Type B pancreatic cell (in vitro differentiated cells): ENCODE data around the gene TPBGL. TPM values are rescaled to one million over a fixed set of nuclear protein-coding genes. Genes with fewer than 3 reads are reported as not detected.
A peak's percentile ranks its signal among the peaks of the same experiment; 100 is the strongest.

Source experiments
- DNase-seq: peaks from one replicate; pipeline ENCODE4 v3.0.0; 2021; ENCODE audit warnings: mixed read lengths; ENCODE audit not compliant: unreplicated experiment; ENCODE audit errors: extremely low spot score
- H3K27ac Mint-ChIP-seq: 2 replicates; pipeline ENCODE4 v1.8.0; 2021; ENCODE audit warnings: mild to moderate bottlenecking, mixed read lengths
- H3K27me3 Mint-ChIP-seq: 2 replicates; pipeline ENCODE4 v1.8.0; 2021; ENCODE audit warnings: mixed read lengths
- H3K36me3 Mint-ChIP-seq: 2 replicates; pipeline ENCODE4 v1.8.0; 2021; ENCODE audit warnings: mixed read lengths
- H3K4me1 Mint-ChIP-seq: one replicate; pipeline ENCODE4 v1.8.0; 2021; ENCODE audit warnings: mixed read lengths; ENCODE audit not compliant: unreplicated experiment
- H3K4me3 Mint-ChIP-seq: 2 replicates; pipeline ENCODE4 v1.8.0; 2021; ENCODE audit warnings: mild to moderate bottlenecking, mixed read lengths
- H3K9me3 Mint-ChIP-seq: 2 replicates; pipeline ENCODE4 v1.8.0; 2021; ENCODE audit warnings: mixed read lengths
- total RNA-seq: library from RNA; stranded (reverse); gene quantifications from 2 replicates; pipeline ENCODE4 v1.2.1, GENCODE V29; 2021; ENCODE audit warnings: low replicate concordance
- TF ChIP-seq, protein P1 (sequence below): fragments of 200-600 bp; sonication (generic); conservative IDR thresholded peaks from 2 replicates; pipeline ENCODE4 v1.5.0; 2021; ENCODE audit warnings: antibody characterized with exemption, mild to moderate bottlenecking

The TPBGL gene
- total RNA-seq, 1 donor from 2014 or later: 0.56 TPM

- Mint-ChIP-seq H3K9me3 (no peaks in the 10 kb centered on the region), H3K4me3 (peak overlapping the region; percentile 71), H3K36me3 (no peaks in the 10 kb centered on the region), H3K27ac (no peak overlapping the region), H3K27me3 (peaks cover 67% of the 10 kb centered on the region), H3K4me1 (peaks cover 6% of the 10 kb centered on the region)
- no peak for DNase-seq
- TF ChIP-seq, protein P1, sequence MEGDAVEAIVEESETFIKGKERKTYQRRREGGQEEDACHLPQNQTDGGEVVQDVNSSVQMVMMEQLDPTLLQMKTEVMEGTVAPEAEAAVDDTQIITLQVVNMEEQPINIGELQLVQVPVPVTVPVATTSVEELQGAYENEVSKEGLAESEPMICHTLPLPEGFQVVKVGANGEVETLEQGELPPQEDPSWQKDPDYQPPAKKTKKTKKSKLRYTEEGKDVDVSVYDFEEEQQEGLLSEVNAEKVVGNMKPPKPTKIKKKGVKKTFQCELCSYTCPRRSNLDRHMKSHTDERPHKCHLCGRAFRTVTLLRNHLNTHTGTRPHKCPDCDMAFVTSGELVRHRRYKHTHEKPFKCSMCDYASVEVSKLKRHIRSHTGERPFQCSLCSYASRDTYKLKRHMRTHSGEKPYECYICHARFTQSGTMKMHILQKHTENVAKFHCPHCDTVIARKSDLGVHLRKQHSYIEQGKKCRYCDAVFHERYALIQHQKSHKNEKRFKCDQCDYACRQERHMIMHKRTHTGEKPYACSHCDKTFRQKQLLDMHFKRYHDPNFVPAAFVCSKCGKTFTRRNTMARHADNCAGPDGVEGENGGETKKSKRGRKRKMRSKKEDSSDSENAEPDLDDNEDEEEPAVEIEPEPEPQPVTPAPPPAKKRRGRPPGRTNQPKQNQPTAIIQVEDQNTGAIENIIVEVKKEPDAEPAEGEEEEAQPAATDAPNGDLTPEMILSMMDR: no peak
Measured at GRCh38 chr11:75238595-75239440, 1.8 kb upstream of the TPBGL start.

DNA sequence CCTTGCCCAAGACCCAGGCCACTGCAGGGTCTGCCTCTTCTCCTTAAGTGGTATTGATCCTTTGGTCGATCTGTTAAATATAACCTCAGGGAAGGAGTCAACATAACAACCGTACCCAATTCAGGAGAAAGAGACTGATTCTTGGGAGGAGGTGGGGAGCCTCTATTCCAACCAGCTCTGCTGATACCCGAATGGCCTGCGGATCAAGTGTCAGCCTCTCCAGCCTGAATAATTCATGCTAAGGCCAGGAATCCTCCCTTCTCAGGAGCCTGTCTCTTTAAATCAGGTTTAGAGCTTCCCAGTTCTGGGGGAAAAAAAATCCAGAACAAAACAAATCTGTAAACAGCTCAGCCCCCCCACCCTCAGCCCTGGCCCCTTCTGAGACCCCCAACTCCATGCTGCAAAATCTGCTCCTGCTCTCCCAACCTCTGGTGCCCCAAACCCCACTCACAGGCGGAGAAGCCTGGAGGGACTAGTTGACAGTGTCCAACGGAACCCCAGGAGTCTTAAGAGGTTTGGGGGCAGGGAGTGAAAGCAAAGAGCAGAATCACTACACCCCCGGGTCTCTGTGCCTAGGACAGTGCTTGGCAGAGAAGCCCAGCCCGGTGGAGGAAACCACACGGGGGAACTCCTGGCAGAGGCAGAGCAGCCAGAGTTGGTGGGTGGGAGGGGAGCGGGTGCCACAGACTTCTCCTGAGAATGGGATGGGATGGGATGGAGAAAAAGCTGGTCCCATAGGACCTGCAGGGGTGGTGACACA lies 863 bp upstream of the TPBGL start:
- Mint-ChIP-seq H3K27ac (no peak overlapping the region), H3K9me3 (no peaks in the 10 kb centered on the region), H3K27me3 (peaks cover 74% of the 10 kb centered on the region), H3K4me3 (peak overlapping the region; percentile 80), H3K36me3 (no peaks in the 10 kb centered on the region), H3K4me1 (peaks cover 6% of the 10 kb centered on the region)
- TF ChIP-seq, protein P1: no peak
- no peak for DNase-seq

DNA sequence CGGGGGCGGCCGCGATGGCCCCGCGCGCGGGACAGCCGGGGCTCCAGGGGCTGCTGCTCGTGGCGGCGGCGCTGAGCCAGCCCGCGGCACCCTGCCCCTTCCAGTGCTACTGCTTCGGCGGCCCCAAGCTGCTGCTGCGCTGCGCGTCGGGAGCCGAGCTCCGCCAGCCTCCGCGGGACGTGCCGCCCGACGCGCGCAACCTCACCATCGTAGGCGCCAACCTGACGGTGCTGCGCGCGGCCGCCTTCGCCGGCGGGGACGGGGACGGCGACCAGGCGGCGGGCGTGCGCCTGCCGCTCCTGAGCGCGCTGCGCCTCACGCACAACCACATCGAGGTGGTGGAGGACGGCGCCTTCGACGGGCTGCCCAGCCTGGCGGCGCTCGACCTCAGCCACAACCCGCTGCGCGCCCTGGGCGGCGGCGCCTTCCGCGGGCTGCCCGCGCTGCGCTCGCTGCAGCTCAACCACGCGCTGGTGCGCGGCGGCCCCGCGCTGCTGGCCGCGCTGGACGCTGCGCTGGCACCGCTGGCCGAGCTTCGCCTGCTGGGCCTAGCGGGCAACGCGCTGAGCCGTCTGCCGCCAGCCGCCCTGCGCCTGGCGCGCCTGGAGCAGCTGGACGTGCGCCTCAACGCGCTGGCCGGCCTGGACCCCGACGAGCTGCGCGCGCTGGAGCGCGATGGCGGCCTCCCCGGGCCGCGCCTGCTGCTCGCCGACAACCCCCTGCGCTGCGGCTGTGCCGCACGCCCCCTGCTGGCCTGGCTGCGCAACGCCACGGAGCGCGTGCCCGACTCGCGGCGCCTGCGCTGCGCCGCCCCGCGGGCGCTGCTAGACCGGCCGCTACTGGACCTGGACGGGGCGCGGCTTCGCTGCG lies 697 bp downstream of the TPBGL start:
- TF ChIP-seq, protein P1: peak; percentile 97
- H3K9me3 Mint-ChIP-seq: no peaks in the 10 kb centered on the region
- H3K27ac Mint-ChIP-seq: no peak overlapping the region
- peak overlapping the region; percentile 77 for H3K4me3 Mint-ChIP-seq
- H3K36me3 Mint-ChIP-seq: no peaks in the 10 kb centered on the region
- peak; percentile 95 for DNase-seq
- no peaks in the 10 kb centered on the region for H3K4me1 Mint-ChIP-seq
- H3K27me3 Mint-ChIP-seq: peaks cover 80% of the 10 kb centered on the region

DNA sequence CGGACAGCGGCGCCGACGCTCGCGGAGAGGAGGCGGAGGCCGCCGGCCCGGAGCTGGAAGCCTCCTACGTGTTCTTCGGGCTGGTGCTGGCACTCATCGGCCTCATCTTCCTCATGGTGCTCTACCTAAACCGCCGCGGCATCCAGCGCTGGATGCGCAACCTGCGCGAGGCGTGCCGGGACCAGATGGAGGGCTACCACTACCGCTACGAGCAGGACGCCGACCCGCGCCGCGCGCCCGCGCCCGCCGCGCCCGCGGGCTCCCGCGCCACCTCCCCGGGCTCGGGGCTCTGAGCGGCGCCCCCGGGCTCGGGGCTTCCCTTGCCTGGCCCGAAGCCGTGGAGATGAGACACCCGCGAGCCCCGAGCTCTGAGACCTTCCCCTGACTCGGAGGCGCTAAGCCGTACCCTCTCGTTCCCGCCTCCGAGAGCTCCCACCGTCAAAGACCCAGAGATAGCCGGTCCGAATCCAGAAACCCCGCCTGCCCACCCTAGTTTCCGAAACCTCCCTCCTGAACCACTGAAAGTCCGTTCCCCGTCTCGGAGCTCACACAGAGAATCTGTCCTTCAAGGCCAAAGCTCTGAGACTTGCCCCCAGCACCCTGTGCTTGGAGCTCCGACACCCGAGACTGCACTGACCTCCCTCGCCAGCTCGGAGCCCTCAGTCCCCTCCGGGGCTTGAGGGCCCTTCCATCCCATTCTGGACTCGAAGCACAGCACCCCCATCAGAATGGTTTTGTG lies 1.5 kb downstream of the TPBGL start:
- Mint-ChIP-seq H3K36me3 (no peaks in the 10 kb centered on the region), H3K27ac (no peak overlapping the region), H3K9me3 (no peaks in the 10 kb centered on the region), H3K27me3 (peaks cover 76% of the 10 kb centered on the region), H3K4me3 (peak overlapping the region; percentile 86), H3K4me1 (no peaks in the 10 kb centered on the region)
- TF ChIP-seq, protein P1: peak; percentile 15
- no peak for DNase-seq
